Lower leg skin (tissue), 3 donors: ENCODE results near the gene FDX1.

ENCODE experiments used
- POLR2A ChIP-seq, 2 donors: fragments of 450-650 bp; IDR thresholded peaks; one replicate each; pipeline ENCODE4 v1.6.1; 2016 to 2017; ENCODE audit warnings: antibody characterized with exemption in 2 of 2, mild to moderate bottlenecking in 1 of 2, moderate library complexity in 1 of 2
- TF ChIP-seq, protein P1 (sequence below), 3 donors: fragments of 450-650 bp; IDR thresholded peaks; one replicate each; pipeline ENCODE4 v1.5.1; 2016; ENCODE audit warnings: antibody characterized with exemption in 3 of 3, mild to moderate bottlenecking in 3 of 3, moderate library complexity in 2 of 3

DNA sequence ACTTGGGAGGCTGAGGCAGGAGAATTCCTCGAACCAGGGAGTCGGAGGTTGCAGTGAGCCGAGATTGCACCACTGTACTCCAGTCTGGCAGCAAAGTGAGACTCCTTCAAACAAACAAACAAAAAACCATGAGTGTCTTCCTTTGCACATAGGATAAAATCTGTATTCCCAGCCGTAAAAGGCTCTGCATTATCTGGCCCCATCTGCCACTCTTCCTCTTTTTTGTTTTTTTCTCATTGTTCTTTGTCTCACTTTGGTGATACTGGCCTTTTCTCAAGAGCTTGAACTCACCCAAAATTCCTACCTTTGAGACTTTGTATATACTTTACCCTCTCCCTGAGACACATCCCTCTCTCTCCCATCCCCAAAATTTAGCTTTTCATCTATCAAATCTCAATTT, 17.6 kb downstream of the FDX1 start:
- TF ChIP-seq, protein P1, sequence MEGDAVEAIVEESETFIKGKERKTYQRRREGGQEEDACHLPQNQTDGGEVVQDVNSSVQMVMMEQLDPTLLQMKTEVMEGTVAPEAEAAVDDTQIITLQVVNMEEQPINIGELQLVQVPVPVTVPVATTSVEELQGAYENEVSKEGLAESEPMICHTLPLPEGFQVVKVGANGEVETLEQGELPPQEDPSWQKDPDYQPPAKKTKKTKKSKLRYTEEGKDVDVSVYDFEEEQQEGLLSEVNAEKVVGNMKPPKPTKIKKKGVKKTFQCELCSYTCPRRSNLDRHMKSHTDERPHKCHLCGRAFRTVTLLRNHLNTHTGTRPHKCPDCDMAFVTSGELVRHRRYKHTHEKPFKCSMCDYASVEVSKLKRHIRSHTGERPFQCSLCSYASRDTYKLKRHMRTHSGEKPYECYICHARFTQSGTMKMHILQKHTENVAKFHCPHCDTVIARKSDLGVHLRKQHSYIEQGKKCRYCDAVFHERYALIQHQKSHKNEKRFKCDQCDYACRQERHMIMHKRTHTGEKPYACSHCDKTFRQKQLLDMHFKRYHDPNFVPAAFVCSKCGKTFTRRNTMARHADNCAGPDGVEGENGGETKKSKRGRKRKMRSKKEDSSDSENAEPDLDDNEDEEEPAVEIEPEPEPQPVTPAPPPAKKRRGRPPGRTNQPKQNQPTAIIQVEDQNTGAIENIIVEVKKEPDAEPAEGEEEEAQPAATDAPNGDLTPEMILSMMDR (IDR thresholded peaks at IDR 0.05), result no peak
- no peak for TF ChIP-seq POLR2A (IDR thresholded peaks at IDR 0.05)
